ENCODE data around the gene LPP.

DNA sequence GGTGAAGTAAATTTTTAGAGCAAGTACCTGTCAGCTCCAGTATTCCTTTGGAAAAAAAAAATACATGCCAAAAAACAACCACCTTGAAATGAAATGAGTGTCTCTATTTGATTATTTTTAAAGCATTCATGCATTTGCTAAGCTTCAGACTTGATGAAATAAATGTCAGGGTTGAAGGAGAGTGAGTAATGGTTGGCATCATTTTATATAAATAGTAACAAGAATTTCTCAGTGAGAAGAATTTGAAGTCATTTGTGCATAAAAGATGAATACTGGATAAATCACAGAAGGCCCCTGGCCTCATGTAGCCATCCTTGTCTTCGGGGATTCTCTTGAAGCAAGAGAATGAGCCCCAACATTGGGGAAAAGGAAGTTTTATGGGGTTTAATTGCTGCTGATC is 318.4 kb downstream of the LPP start:
- TF ChIP-seq POLR2A (IDR thresholded peaks at IDR 0.05; ENCODE audit: low read depth, low read length): no peak
- no peak for TF ChIP-seq POLR2AphosphoS5 (IDR thresholded peaks at IDR 0.05; ENCODE audit: low read depth, low read length)
